Gastrocnemius medialis (tissue), 4 donors: ENCODE data around the gene ZNF507.

Experiments
- POLR2A ChIP-seq, 2 donors: fragments of 450-650 bp; IDR thresholded peaks; one replicate each; pipeline ENCODE4 v1.6.1; 2017; ENCODE audit warnings: antibody characterized with exemption in 2 of 2, mild to moderate bottlenecking in 2 of 2, moderate library complexity in 2 of 2
- TF ChIP-seq, protein P1 (sequence below), 5 experiments: fragments of 450-650 bp in 3 of 5; fragments of 200-600 bp in 2 of 5; sonication (generic) in 2 of 5; IDR thresholded peaks in 4 of 5; conservative IDR thresholded peaks in 1 of 5; 1 replicate in 4 of 5; 2 replicates in 1 of 5; pipeline ENCODE4 v1.5.1; 2016 to 2019; ENCODE audit warnings: antibody characterized with exemption in 5 of 5, mild to moderate bottlenecking in 3 of 5, moderate library complexity in 3 of 5

DNA sequence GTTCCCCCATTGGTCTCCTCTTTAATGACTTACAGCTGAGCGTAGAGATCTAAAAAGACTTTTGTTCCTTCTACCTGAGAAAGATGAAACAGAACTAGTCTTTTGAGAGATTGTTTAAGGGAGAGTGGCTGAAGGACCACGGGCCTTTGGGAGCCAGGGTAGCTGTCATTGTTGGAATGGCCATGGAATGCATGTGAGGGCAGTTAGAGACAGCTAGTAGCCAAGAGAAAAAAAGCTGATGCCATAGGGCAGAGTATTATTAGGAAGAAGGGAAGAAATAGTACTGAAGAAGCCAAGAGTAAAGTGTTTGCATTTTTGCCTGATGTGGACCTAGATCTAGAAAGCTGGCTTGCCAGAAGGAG, 5.6 kb downstream of the ZNF507 start:
- TF ChIP-seq, protein P1, sequence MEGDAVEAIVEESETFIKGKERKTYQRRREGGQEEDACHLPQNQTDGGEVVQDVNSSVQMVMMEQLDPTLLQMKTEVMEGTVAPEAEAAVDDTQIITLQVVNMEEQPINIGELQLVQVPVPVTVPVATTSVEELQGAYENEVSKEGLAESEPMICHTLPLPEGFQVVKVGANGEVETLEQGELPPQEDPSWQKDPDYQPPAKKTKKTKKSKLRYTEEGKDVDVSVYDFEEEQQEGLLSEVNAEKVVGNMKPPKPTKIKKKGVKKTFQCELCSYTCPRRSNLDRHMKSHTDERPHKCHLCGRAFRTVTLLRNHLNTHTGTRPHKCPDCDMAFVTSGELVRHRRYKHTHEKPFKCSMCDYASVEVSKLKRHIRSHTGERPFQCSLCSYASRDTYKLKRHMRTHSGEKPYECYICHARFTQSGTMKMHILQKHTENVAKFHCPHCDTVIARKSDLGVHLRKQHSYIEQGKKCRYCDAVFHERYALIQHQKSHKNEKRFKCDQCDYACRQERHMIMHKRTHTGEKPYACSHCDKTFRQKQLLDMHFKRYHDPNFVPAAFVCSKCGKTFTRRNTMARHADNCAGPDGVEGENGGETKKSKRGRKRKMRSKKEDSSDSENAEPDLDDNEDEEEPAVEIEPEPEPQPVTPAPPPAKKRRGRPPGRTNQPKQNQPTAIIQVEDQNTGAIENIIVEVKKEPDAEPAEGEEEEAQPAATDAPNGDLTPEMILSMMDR (IDR thresholded peaks at IDR 0.05 in 4 of 5, conservative IDR thresholded peaks at IDR 0.05 in 1 of 5), result no peak
- no peak for TF ChIP-seq POLR2A (IDR thresholded peaks at IDR 0.05)
